NCI-H2171 (cell line): Measurements from ENCODE around the gene AMIGO2.

Experiments
- DNase-seq: peaks from one replicate; lab custom pipeline; 2025; lab: John Stamatoyannopoulos, UW

The AMIGO2 gene

GRCh38 chr12:47033789-47034555 is 45.8 kb downstream of the AMIGO2 start:
- no peak for DNase-seq

- DNase-seq: no peak
Measured at GRCh38 chr12:47033081-47033480, 46.7 kb downstream of the AMIGO2 start.

- DNase-seq: no peak
Measured at GRCh38 chr12:47032644-47033043, 47.1 kb downstream of the AMIGO2 start.

GRCh38 chr12:47029903-47030302 is 49.9 kb downstream of the AMIGO2 start:
- no peak for DNase-seq

- no peak for DNase-seq
Measured at GRCh38 chr12:47028981-47029708, 50.6 kb downstream of the AMIGO2 start.

- no peak for DNase-seq
Measured at GRCh38 chr12:47028186-47028585, 51.6 kb downstream of the AMIGO2 start.
